GM06990 (cell line): ENCODE measurements around the gene AUTS2.

Experiments
- DNase-seq: peaks from one replicate; pipeline ENCODE4 v3.0.0-alpha.2; 2011; ENCODE audit not compliant: insufficient read length; ENCODE audit errors: extremely low read depth
- H3K27me3 ChIP-seq: replicated peaks from 2 replicates; pipeline ENCODE4 v1.6.0; 2011; ENCODE audit warnings: low read length; ENCODE audit not compliant: control insufficient read depth, insufficient read depth
- H3K36me3 ChIP-seq: 2 replicates; pipeline ENCODE4 v1.5.1; 2011; ENCODE audit warnings: low read length; ENCODE audit not compliant: control insufficient read depth, insufficient read depth
- H3K4me3 ChIP-seq: replicated peaks from 2 replicates; pipeline ENCODE4 v1.5.1; 2011; ENCODE audit warnings: low read depth, mild to moderate bottlenecking, control low read depth, low read length
- TF ChIP-seq, protein P1 (sequence below): IDR thresholded peaks from 2 replicates; pipeline ENCODE4 v1.5.1; 2011; ENCODE audit warnings: low read length, control low read depth, mild to moderate bottlenecking, inconsistent platforms; ENCODE audit not compliant: insufficient read depth, poor library complexity, severe bottlenecking

Gene AUTS2

DNA sequence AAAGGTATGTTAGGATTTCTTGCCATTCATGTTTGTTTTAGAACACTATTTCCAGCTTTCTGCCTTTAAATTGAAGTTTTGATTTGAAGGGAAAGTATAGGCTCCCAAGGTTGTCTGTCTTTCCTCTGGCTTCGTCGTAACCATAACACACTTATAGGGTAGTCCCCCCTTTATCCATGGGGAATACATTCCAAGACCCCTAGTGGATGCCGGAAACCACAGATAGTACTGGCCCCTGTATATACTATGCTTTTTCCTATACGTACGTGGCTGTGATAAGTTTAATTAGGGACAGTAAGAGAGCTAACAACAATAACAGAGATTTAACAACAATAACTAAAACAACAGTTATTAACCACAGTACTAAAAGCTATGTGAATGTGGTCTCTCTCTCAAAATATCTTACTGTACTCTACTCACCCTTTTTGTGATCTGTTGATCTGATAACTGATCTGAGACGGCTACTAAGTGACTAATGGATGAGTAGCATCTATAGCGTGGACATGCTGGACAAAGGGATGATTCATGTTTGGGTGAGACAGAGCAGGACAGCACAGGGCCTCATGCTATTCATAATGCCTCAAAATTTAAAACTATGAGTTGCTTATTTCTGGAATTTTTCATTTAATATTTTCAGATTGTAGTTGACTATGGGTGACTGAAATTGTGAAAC, 273.1 kb downstream of the AUTS2 start:
- H3K4me3 ChIP-seq, result no peak overlapping the region
- no peak for DNase-seq
- H3K36me3 ChIP-seq, result no peaks in the 10 kb centered on the region
- TF ChIP-seq, protein P1, sequence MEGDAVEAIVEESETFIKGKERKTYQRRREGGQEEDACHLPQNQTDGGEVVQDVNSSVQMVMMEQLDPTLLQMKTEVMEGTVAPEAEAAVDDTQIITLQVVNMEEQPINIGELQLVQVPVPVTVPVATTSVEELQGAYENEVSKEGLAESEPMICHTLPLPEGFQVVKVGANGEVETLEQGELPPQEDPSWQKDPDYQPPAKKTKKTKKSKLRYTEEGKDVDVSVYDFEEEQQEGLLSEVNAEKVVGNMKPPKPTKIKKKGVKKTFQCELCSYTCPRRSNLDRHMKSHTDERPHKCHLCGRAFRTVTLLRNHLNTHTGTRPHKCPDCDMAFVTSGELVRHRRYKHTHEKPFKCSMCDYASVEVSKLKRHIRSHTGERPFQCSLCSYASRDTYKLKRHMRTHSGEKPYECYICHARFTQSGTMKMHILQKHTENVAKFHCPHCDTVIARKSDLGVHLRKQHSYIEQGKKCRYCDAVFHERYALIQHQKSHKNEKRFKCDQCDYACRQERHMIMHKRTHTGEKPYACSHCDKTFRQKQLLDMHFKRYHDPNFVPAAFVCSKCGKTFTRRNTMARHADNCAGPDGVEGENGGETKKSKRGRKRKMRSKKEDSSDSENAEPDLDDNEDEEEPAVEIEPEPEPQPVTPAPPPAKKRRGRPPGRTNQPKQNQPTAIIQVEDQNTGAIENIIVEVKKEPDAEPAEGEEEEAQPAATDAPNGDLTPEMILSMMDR, result no peak
- no peaks in the 10 kb centered on the region for H3K27me3 ChIP-seq

GRCh38 chr7:69871886-69872569, 273.8 kb downstream of the AUTS2 start:
- Histone ChIP-seq H3K27me3 (no peaks in the 10 kb centered on the region), H3K4me3 (no peak overlapping the region), H3K36me3 (no peaks in the 10 kb centered on the region)
- DNase-seq, result no peak
- TF ChIP-seq, protein P1, result no peak

GRCh38 chr7:69873512-69873911, 275.2 kb downstream of the AUTS2 start:
- Histone ChIP-seq H3K36me3 (no peaks in the 10 kb centered on the region), H3K27me3 (no peaks in the 10 kb centered on the region), H3K4me3 (no peak overlapping the region)
- DNase-seq, result no peak
- TF ChIP-seq, protein P1, result no peak

DNA sequence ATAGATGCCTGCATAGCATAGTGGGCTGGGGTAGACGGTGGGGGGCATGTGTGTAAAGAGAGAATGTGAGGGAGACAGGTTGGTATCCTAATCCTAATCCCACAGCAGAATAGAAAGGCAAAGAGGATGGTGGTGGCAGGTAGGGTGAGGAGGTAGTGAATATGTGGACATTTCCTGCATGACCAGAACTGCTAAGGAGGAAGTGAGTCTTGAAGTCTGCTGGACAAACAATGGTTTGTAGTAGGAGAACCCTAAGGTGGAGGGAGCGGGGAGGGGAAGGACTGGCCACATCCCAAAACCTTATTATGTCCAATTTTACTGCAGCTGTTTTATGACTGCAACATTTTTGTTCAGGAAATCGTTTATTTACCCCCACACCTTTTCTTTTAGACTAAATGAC, 279.7 kb downstream of the AUTS2 start:
- TF ChIP-seq, protein P1, result no peak
- Histone ChIP-seq H3K27me3 (no peaks in the 10 kb centered on the region), H3K36me3 (no peaks in the 10 kb centered on the region), H3K4me3 (no peak overlapping the region)
- no peak for DNase-seq

DNA sequence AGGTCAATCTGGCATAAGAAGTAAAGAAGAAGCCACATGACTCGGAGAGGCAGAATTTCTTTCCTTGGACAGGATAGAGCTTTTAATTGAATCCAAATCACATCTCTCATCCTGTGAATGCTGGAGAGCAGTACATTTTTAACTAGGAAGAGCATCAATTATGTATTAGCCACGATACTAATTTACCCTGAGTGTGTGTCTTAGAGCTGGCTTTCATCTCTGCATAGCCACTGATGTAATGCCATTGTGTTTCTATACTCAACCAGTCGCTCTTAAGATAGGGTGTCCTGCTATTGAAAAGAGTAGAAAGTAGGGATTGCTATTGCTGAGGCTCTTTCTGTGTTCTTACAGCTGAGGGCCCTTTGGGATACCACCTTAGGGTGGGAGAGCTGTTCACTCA, 280.3 kb downstream of the AUTS2 start:
- TF ChIP-seq, protein P1, result no peak

More for the DNA sequence above, 280.3 kb downstream of the AUTS2 start:
- H3K36me3 ChIP-seq, result no peaks in the 10 kb centered on the region
- DNase-seq, result no peak
- H3K27me3 ChIP-seq, result no peaks in the 10 kb centered on the region
- H3K4me3 ChIP-seq, result no peak overlapping the region
